ENCODE measurements around the gene DCAF16. TPM values are rescaled to one million over a fixed set of nuclear protein-coding genes. Genes with fewer than 3 reads are reported as not detected.

DCAF16 gene
- total RNA-seq, 3 donors from 2014 or later = 32.1 to 38.6 (median 33.3) TPM

- no peak for DNase-seq
- H3K4me1 ChIP-seq (ENCODE audit: low read depth) = no peaks in the 10 kb centered on the region
- H3K36me3 ChIP-seq (ENCODE audit: low read depth) = no peaks in the 10 kb centered on the region
- intact Hi-C loops (cut with DNase I, micrococcal nuclease) = no loop called here
- H3K4me3 ChIP-seq = no peak overlapping the region
- no peak for ATAC-seq
- no peaks in the 10 kb centered on the region for H3K9me3 ChIP-seq
- no peak for TF ChIP-seq CTCF (IDR thresholded peaks at IDR 0.05)
Measured at GRCh38 chr4:17823871-17824669, 13.5 kb upstream of the DCAF16 start.

DNA sequence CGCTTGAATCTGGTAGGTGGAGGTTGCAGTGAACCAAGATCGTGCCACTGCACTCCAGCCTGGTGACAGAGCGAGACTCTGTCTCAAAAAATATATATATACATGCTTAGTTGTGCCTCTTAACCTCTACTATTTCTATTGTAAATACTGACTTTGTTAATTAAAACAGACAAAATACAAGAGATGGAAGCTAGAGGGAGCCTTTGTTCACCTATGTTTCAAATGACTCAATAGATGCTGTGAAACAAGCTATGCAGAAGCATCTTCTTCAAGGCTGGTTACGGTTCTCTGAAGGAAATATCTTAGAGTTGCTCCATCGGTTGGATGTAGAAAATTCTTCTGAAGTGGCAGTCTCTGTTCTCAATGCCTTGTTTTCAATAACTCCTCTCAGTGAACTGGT lies 6.5 kb upstream of the DCAF16 start:
- Histone ChIP-seq H3K4me3 (no peak overlapping the region), H3K4me1 (ENCODE audit: low read depth) (no peaks in the 10 kb centered on the region), H3K9me3 (no peaks in the 10 kb centered on the region), H3K36me3 (ENCODE audit: low read depth) (no peaks in the 10 kb centered on the region)
- TF ChIP-seq CTCF (IDR thresholded peaks at IDR 0.05) = peak; percentile 25
- intact Hi-C loops (cut with DNase I, micrococcal nuclease) = loop anchor here in 1 of 2 donors (5.0 kb wide), 1 partner anchor 550 kb away; no protein-coding TSS in a partner anchor
- DNase-seq (peak in 1 of 3 donors; percentile 12), ATAC-seq (peak; percentile 69)

DNA sequence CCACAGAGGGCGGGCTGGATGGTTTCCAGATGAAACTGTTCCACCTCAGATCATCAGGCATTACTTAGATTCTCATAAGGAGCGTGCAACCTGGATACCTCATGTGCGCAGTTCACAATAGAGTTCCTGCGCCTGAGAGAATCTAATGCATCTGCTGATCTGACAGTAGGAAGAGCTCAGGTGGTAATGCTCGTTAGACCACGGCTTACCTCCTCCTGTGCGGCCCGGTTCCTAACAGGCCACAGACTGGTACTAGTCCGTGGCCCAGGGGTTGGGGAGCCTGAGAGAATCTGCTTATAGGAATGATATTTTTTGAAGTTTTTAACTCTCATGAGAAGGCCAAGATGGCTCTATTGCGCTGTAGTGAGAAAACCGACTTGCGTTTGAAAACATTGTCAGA lies 5.6 kb upstream of the DCAF16 start:
- Histone ChIP-seq H3K4me3 (no peak overlapping the region), H3K9me3 (no peaks in the 10 kb centered on the region), H3K36me3 (ENCODE audit: low read depth) (no peaks in the 10 kb centered on the region), H3K4me1 (ENCODE audit: low read depth) (no peaks in the 10 kb centered on the region)
- no peak for TF ChIP-seq CTCF (IDR thresholded peaks at IDR 0.05)
- intact Hi-C loops (cut with DNase I, micrococcal nuclease) = loop anchor here in 1 of 2 donors (5.0 kb wide), 1 partner anchor 551 kb away; no protein-coding TSS in a partner anchor
- DNase-seq (no peak), ATAC-seq (no peak)

GRCh38 chr4:17814140-17814539 lies 3.6 kb upstream of the DCAF16 start:
- peaks cover 7% of the 10 kb centered on the region for H3K4me1 ChIP-seq (ENCODE audit: low read depth)
- intact Hi-C loops (cut with DNase I, micrococcal nuclease) = no loop called here
- H3K4me3 ChIP-seq = no peak overlapping the region
- no peak for TF ChIP-seq CTCF (IDR thresholded peaks at IDR 0.05)
- ATAC-seq (no peak), DNase-seq (no peak)
- H3K9me3 ChIP-seq = no peaks in the 10 kb centered on the region
- no peaks in the 10 kb centered on the region for H3K36me3 ChIP-seq (ENCODE audit: low read depth)

GRCh38 chr4:17812801-17813200 lies 2.2 kb upstream of the DCAF16 start:
- ATAC-seq = no peak
- H3K9me3 ChIP-seq = no peaks in the 10 kb centered on the region
- peaks cover 20% of the 10 kb centered on the region for H3K4me1 ChIP-seq (ENCODE audit: low read depth)
- TF ChIP-seq CTCF (IDR thresholded peaks at IDR 0.05) = no peak
- H3K4me3 ChIP-seq = no peak overlapping the region
- H3K36me3 ChIP-seq (ENCODE audit: low read depth) = no peaks in the 10 kb centered on the region
- intact Hi-C loops (cut with DNase I, micrococcal nuclease) = no loop called here
- no peak for DNase-seq

All from mucosa of descending colon (tissue), 3 donors.